Esophagus muscularis mucosa (tissue), 4 donors: Measurements from ENCODE around the gene CANX. TPM values are rescaled to one million over a fixed set of nuclear protein-coding genes. Genes with fewer than 3 reads are reported as not detected.

Experiments
- DNase-seq: peaks from one replicate; pipeline ENCODE4 v3.0.0-alpha.2; 2017; ENCODE audit errors: extremely low spot score
- H3K27ac ChIP-seq, 4 donors: fragments of 200-600 bp; sonication (generic); replicated peaks in 1 of 4; 1 replicate in 3 of 4; 2 replicates in 1 of 4; pipeline ENCODE4 v1.5.1; 2016 to 2019; ENCODE audit warnings: mild to moderate bottlenecking in 1 of 4
- H3K27me3 ChIP-seq, 4 donors: fragments of 200-600 bp; sonication (generic); one replicate each; pipeline versions ENCODE4 v1.5.1 to v1.6.0; 2016 to 2019
- H3K36me3 ChIP-seq, 4 donors: fragments of 200-600 bp; sonication (generic); one replicate each; pipeline ENCODE4 v1.5.1; 2016 to 2019
- H3K4me1 ChIP-seq, 4 donors: fragments of 200-600 bp; sonication (generic); one replicate each; pipeline ENCODE4 v1.5.1; 2016 to 2019
- H3K4me3 ChIP-seq, 4 donors: fragments of 200-600 bp; sonication (generic); 1 replicate in 2 of 4; 2 replicates in 2 of 4; pipeline ENCODE4 v1.5.1; 2016 to 2019; ENCODE audit warnings: mild to moderate bottlenecking in 4 of 4, moderate library complexity in 1 of 4
- H3K9me3 ChIP-seq, 4 donors: fragments of 200-600 bp; sonication (generic); 1 replicate in 3 of 4; 2 replicates in 1 of 4; pipeline ENCODE4 v1.5.1; 2016 to 2019
- CTCF ChIP-seq, 3 experiments: fragments of 200-600 bp in 2 of 3; fragments of 450-650 bp in 1 of 3; sonication (generic) in 2 of 3; IDR thresholded peaks; one replicate each; pipeline ENCODE4 v1.5.1; 2017 to 2019; ENCODE audit warnings: antibody characterized with exemption in 3 of 3, mild to moderate bottlenecking in 2 of 3, moderate library complexity in 1 of 3
- EP300 ChIP-seq: sonication (generic); formaldehyde crosslinking; IDR thresholded peaks from one replicate; pipeline ENCODE4 v1.6.1; 2017; ENCODE audit warnings: antibody characterized with exemption
- POLR2A ChIP-seq: fragments of 450-650 bp; IDR thresholded peaks from one replicate; pipeline ENCODE4 v1.6.1; 2017; ENCODE audit warnings: antibody characterized with exemption, moderate library complexity, mild to moderate bottlenecking, low read depth
- POLR2AphosphoS5 ChIP-seq, 2 donors: sonication (generic); formaldehyde crosslinking; IDR thresholded peaks; one replicate each; pipeline ENCODE4 v1.6.1; 2017; ENCODE audit warnings: antibody characterized with exemption in 2 of 2
- WGBS: methylation state at CpG from one replicate; pipeline ENCODE4 v1.1.5; 2018; 5-methylcytosine and 5-hydroxymethylcytosine counted together
- intact Hi-C: fragments of 100-400 bp; cut with DNase I; formaldehyde crosslinking; loops from one replicate; pipeline ENCODE4 v1.15.1; 2023
- total RNA-seq, 4 donors: library from RNA; depleted of rRNA; stranded (reverse); fragments of >200 nt; gene quantifications; one replicate each; pipeline versions ENCODE4 v1.1.0 to v1.2.1, GENCODE V29; 2016

CANX gene
- total RNA-seq, 4 donors from 2014 or later: 230 to 403 (median 321) TPM

DNA sequence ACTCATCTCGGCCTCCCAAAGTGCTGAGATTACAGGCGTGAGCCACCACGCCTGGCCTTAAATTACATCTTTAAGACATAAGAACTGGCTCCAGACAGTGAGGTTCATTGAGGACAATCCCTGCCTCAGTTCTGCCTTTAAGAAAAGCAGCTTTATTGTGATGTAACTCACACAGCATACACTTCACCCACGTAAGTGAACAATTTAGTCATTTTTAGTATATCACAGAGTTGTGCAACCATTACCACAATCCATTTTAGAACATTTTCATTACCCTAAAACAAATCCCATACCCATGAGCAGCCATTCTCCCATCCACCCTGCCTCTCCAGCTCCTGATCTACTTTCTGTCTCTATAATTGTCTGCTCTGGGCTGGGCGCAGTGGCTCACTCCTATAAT, 71.0 kb downstream of the CANX start:
- no peak for DNase-seq
- TF ChIP-seq CTCF (IDR thresholded peaks at IDR 0.05): no peak
- no peak for TF ChIP-seq POLR2AphosphoS5 (IDR thresholded peaks at IDR 0.05)
- no peaks in the 10 kb centered on the region for H3K27me3 ChIP-seq
- peaks cover 27 to 44% (median 36%) of the 10 kb centered on the region in 4 donors for H3K4me1 ChIP-seq
- intact Hi-C loops: loop anchor here (10.0 kb wide), 1 partner anchor 135 kb away; the partner anchor contains the start of gene TBC1D9B
- 92% methylated on average over 5 of the region's 5 CpGs for WGBS
- no peaks in the 10 kb centered on the region for H3K9me3 ChIP-seq
- H3K4me3 ChIP-seq: no peak overlapping the region
- no peak overlapping the region for H3K27ac ChIP-seq
- H3K36me3 ChIP-seq: peaks cover 62 to 95% (median 87%) of the 10 kb centered on the region in 4 donors

DNA sequence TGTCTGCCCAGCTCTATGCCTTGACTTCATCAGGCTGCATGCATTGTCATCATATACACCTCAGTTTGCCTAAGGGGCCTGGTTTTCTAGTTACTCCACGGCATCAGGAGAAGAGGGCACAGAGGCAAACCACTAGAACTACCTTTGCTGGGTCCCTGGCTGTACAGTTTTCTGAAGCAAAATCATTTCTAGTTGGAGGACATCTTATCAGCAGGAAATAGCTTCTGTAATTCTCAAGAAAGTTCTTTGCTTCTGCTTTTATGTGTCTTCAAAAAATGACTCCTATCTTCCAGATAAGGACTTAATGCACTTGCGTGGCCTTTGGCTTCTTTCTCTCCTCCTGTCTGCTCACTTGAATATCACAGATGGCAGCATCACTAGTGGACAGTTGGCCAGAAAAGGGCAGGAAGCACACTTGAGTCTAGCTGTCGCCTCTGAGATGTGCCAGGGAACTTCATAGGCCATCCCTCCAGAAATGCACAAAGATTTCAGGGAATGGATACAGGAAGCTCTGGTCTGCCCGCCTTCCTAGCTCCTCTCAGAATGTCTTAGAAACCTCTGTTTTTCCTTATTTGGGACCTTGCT, 72.6 kb downstream of the CANX start:
- 88% methylated on average over 4 of the region's 4 CpGs for WGBS
- intact Hi-C loops: no loop called here
- no peak overlapping the region for H3K27ac ChIP-seq
- no peaks in the 10 kb centered on the region for H3K27me3 ChIP-seq
- no peaks in the 10 kb centered on the region for H3K9me3 ChIP-seq
- TF ChIP-seq EP300: no peak
- TF ChIP-seq POLR2AphosphoS5 (IDR thresholded peaks at IDR 0.05): no peak
- no peak for TF ChIP-seq CTCF (IDR thresholded peaks at IDR 0.05)
- TF ChIP-seq POLR2A: no peak
- H3K4me3 ChIP-seq: no peak overlapping the region
- H3K4me1 ChIP-seq: peaks cover 11 to 28% (median 20%) of the 10 kb centered on the region in 4 donors
- H3K36me3 ChIP-seq: peaks cover 63 to 99% (median 91%) of the 10 kb centered on the region in 4 donors
- no peak for DNase-seq

GRCh38 chr5:179772351-179772750, 73.6 kb downstream of the CANX start:
- H3K27me3 ChIP-seq: no peaks in the 10 kb centered on the region
- intact Hi-C loops: no loop called here
- no peak for DNase-seq
- TF ChIP-seq CTCF (IDR thresholded peaks at IDR 0.05) (no peak), POLR2A (no peak), POLR2AphosphoS5 (IDR thresholded peaks at IDR 0.05) (no peak), EP300 (no peak)
- 82% methylated on average over 6 of the region's 6 CpGs for WGBS
- no peak overlapping the region for H3K27ac ChIP-seq
- peaks cover 4 to 18% (median 11%) of the 10 kb centered on the region in 4 donors for H3K4me1 ChIP-seq
- H3K4me3 ChIP-seq: no peak overlapping the region
- H3K9me3 ChIP-seq: no peaks in the 10 kb centered on the region
- H3K36me3 ChIP-seq: peaks cover 66 to 97% (median 91%) of the 10 kb centered on the region in 4 donors

GRCh38 chr5:179773686-179774040, 74.9 kb downstream of the CANX start:
- peaks cover 0 to 6% (median 5%) of the 10 kb centered on the region in 4 donors for H3K4me1 ChIP-seq
- intact Hi-C loops: no loop called here
- no peaks in the 10 kb centered on the region for H3K27me3 ChIP-seq
- H3K27ac ChIP-seq: no peak overlapping the region
- H3K9me3 ChIP-seq: no peaks in the 10 kb centered on the region
- WGBS: 93% methylated on average over 9 of the region's 9 CpGs
- TF ChIP-seq CTCF (IDR thresholded peaks at IDR 0.05) (no peak), POLR2A (no peak), POLR2AphosphoS5 (IDR thresholded peaks at IDR 0.05) (no peak), EP300 (no peak)
- no peak overlapping the region for H3K4me3 ChIP-seq
- H3K36me3 ChIP-seq: peaks cover 65 to 98% (median 92%) of the 10 kb centered on the region in 4 donors
- DNase-seq: no peak

DNA sequence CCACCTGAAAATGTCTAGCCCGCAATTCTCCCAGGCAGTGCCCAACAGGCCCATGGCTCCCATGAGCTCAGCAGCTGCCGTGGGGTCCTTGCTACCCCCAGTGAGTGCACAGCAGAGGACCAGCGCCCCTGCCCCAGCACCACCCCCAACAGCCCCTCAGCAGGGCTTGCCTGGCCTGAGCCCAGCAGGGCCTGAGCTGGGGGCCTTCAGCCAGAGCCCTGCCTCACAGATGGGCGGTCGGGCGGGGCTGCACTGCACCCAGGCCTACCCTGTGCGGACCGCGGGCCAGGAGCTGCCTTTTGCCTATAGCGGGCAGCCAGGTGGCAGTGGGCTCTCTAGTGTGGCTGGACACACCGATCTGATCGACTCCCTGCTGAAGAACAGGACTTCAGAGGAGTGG, 75.7 kb downstream of the CANX start:
- Histone ChIP-seq H3K27me3 (no peaks in the 10 kb centered on the region), H3K9me3 (no peaks in the 10 kb centered on the region), H3K4me3 (no peak overlapping the region), H3K27ac (no peak overlapping the region), H3K4me1 (no peaks in the 10 kb centered on the region), H3K36me3 (peaks cover 58 to 98% (median 91%) of the 10 kb centered on the region in 4 donors)
- WGBS: 94% methylated on average over 8 of the region's 12 CpGs
- DNase-seq: no peak
- intact Hi-C loops: no loop called here
- TF ChIP-seq EP300 (no peak), CTCF (IDR thresholded peaks at IDR 0.05) (no peak), POLR2AphosphoS5 (IDR thresholded peaks at IDR 0.05) (no peak), POLR2A (no peak)
